GM21737 (cell line): ENCODE measurements around the gene HES4.
A peak's percentile ranks its signal among the peaks of the same experiment; 100 is the strongest.
"Not testable (repeated sequence)": the region's sequence is repeated elsewhere in the genome, so short reads cannot be mapped to it uniquely, and the experiment has no call there.

Experiments used
- ATAC-seq: cut with Tn5 transposase; IDR thresholded peaks from one replicate; pipeline ENCODE4 v1.9.1; 2021; ENCODE audit warnings: mild to moderate bottlenecking, moderate library complexity; ENCODE audit not compliant: unreplicated experiment

Gene HES4

DNA sequence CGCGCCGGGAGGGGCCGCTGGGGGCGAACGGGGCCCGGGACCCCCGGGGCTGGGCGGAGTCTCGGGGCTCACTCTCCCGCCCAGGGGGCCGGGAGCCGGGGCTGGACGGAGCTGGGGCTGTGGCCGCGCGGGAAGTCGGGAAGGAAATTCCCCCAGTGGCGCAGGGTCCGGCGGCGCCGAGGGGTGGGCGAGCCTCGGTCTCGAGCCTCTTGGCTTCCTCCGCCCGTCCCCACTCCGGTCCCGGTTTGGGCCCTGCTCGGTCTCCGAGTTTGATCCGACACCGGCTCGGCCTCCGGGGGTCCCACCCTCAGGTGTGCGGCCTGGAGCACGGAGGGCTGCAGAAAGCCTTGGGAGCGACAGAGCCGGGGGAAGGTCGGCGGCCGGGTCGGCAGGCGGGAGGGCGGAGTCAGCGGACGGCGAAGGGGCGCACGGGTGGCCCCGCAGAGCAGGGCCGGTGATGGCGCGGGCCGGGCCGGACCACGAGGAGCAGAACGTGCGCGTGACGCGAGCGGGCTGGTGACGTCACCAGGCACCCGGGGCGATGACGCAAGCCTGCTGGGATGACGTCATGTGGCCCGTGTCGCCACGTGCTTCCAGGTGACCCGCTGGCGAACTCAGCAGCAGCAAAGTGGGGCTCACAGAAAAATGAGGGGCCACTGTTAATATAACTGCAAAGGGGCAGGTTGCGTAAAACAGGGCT is 610 bp upstream of the HES4 start:
- peak; percentile 19 for ATAC-seq

DNA sequence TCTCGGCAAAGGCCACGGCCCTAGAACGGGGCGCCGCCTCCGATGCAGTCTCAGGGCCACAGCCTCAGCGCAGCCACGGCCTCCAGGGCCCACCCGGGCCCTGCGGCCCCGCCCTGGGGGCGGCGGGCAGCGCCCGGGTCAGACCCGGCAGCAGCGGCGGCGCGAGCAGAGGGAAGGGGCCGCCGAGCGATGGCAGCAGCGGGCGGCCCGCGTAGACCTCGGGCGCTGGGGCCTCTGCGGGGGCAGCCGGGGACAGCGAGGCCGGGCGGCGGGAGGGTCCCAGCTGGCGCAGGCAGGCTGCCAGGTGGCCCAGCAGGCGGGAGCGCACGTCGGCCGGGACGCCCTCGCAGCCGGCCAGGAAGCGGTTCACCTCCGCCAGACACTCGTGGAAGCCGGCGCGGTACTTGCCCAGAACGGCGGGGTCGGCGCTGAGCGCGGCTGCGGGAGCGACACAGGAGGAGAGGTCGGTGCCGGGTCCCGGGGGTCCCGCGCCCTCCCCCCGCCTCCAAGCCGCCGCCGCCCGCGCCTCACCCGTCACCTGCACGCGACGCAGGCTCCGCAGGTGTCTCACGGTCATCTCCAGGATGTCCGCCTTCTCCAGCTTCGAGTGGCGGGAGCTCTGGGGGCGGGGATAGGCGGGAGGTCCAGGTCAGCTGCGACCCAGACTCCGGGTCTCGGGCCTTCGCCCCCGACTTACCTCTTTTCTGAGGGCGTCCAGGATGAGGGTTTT is 737 bp downstream of the HES4 start:
- ATAC-seq: no peak

DNA sequence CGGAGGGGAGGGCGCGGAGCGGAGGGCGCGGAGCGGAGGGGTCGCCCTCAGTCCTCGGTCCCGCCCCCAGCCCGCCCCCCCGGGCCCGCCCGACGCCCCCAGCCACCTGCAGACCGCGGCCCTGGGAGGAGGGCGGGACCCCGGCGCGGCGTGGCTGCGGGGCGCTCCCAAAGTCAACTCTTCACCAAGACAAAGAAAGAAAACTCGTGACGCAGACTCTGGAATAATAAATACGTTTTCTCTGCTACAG is 1.2 kb downstream of the HES4 start:
- ATAC-seq: no peak

DNA sequence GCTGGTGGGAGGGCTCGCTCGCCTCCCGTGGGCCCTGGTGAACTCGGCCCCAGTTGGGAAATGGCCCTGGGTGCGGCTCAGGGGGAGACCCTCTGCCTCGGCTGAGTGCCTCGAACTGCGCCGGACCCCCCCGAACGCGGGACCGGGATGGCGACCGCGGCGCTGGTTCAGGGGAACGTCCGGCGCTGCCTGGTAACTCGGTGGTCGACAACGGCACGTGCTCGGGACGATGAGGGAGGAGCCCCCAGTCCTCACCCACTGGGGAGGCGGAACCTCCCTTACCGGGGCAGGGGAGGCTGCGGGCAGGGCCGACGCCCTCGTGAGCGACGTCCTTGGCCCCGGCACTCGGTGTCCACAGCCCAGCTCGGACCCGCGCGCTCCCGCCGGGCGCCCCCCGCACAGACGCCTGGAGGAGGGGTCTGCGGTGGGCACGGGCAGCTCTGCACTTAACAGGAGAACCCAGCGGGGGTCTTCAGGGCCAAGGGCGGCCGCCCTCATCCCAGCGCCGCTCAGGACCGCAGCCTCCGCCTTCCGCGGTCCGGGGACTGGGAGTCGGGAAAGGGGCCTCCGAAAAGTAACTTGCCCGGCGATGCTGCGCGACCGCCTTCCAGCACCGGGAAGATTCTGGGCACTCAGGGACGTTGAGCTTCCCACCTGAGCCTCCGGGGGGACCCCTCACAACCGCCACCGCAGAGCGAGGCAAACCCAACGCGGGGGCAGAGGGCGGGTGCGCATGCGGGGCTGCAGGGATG is 1.7 kb downstream of the HES4 start:
- ATAC-seq: no peak

DNA sequence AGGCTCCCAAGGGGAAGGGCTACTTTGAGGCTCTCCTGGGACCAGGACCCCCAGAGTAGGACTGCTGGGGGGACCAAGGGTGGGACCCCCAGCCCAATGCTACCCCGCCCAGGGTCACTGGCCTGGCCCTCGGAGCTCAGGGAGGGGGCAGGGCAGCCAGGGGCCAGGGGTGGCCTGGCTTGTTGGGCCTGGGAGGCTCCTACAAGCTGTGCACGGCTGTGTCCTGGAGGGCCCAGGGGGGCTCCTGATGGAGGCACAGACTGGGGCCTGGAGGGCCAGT is 2.2 kb downstream of the HES4 start:
- no peak for ATAC-seq

DNA sequence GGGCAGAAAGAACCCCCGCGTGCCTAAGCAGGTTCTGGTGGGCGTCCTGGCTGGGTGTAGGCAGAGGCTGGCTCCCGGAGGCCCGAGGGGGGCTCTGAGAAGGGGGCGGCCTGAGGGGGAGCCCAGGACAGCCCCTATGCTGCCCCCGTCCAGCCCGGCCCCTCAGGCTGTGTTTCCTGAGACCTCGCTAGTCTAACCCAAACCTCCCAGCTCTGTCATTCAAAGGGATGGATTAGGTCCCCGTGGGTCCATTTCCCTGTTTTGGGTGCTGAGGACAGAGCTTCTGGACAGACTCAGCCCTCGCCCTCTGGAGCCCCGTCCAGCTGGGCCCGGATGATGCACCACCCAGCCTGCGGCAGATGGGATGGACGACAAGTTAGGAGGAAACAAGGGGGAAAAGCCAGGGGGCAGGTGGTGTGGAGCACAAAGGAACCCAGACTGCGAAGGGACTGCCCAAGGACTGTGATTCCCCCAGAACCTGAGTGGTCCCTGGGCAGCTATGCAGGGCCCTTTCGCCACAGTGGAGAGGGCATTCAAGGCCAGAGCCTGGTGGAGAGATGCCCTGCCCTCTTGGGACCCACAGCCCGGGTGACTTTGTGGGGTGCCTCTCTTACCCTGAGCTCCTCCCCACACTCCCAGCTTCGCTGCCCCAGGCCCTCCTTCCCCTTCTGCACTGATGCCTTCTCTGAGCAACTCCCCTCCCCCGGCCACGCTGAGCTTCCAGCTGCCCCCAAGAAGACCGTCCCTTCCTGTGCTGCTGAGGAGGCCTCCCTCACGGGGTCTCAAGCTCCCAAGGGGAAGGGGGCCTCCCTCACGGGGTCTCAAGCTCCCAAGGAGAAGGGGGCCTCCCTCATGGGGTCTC is 2.8 kb downstream of the HES4 start:
- ATAC-seq: no peak

DNA sequence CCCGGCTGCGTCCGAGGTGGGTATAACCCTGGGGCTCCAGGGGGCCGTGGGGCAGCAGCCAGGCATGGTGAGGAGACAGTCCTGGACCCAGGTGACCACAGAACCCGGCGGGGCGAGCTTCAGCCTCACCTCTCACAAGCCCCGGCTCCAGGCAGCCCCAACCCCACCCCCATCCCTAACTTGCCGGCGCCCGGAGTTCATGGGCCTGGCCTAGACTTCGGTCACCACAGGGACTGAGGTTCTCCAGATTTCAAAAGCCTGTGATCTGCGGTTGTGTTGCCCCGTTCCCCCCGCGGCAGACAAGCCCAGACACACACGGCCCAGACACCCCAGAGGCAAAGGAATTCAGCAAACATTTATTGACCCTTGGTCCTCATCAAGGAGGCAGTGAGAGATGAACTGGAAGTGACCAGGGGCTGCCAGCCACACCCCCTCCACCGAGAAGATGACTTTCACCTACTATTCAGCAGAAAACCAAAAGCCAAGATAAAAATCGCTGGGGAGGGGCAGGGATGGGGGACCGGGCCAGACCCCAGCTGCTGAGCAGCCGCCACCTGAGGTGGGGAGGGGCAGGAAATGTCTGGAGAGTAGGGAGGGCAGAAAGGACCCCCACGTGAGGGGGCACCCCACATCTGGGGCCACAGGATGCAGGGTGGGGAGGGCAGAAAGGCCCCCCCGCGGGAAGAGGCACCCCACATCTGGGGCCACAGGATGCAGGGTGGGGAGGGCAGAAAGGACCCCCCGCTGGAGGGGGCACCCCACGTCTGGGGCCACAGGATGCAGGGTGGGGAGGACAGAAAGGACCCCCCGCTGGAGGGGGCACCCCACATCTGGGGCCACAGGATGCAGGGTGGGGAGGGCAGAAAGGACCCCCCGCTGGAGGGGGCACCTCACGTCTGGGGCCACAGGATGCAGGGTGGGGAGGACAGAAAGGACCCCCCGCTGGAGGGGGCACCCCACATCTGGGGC is 3.9 kb downstream of the HES4 start:
- no peak for ATAC-seq

DNA sequence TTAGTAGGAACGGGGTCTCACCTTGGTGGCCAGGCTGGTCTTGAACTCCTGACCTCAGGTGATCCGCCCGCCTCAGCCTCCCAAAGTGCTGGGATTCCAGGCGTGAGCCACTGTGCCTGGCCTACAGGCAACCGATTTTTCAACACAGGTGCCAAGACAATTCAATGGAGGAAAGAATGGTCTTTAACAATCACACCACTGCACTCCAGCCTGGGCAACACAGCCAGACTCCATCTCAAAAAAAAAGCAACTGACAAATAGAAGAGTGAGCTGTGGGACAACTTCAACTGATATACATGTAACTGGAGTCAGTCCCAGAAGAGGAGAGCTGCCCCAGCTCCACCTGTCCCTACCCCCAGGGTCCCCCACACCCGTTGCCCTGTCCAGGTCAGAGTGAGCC is 5.4 kb downstream of the HES4 start:
- ATAC-seq: not testable (repeated sequence)

DNA sequence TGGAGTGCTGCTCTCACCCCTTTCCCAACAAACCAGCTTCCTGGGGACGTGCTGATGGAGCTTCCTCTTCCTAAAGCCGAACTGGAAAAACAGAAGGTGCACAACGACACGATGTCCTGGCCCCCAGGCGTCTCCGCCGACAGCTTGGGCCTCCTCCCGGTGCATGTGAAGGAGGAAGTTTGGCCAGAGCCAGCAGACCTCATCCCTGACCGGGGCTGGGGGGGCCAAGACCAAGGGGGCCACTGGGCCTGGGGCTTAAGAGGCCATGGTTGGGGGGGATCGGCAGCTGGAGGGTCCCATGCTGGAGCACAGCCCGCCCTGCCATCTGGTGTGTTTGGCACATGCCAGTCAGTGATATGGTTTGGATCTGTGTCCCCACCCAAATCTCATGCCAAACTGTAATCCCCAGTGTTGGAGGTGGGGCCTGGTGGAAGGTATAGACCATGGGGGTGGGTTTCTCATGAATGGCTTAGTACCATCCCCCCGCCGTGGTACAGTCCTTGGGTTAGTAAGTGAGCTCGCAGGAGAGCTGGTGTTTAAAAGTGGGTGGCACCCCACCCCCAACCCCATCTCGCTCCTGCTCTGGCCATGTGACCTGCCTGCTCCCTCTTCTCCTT is 6.4 kb downstream of the HES4 start:
- no peak for ATAC-seq

DNA sequence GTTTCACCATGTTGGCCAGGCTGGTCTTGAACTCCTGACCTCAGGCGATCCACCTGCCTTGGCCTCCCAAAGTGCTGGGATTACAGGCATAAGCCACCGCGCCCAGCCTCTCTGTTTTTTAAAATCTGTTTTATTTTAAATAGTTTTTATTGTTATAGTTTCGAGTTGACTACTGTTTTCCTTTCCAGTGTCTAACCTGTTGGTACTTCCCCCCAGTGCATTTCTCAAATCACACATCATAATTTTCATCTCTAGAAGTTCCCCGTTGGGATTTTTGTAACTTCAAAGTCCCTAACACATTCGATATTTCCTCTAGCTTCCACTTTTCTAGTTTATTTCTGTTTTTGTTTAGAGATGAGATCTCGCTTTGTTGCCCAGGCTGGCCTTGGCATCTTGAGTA is 7.5 kb downstream of the HES4 start:
- no peak for ATAC-seq

DNA sequence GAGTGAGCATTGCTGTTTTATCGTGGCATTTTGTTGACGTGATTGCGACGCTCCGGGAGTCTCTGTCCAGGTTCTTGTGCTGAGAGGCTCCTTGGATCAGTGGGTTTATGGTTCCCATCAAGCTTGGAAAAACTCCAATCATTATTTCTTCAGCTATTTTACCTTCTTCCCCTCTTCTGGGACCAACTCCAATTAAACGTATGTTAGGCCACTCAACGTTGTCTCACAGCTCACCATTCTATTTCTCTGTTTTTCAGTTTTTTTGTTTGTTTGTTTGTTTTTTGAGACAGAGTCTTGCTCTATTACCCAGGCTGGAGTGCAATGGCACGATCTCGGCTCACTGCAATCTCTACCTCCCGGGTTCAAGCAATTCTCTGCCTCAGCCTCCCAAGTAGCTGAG is 8.0 kb downstream of the HES4 start:
- ATAC-seq: no peak

DNA sequence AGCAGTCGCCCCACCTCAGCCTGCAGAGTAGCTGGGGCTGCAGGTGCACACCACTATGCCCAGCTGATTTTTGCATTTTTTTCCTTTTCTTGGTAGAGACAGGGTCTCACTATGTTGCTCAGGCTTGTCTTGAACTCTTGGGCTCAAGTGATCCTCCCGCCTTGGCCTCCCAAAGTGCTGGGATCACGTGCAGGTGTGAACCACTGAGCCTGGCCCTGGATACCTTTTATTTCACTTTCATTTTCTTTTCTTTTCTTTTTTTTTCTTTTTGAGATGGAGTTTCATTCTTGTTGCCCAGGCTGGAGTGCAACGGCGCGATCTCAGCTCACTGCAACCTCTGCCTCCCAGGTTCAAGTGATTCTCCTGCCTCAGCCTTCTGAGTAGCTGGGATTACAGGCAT is 8.6 kb downstream of the HES4 start:
- not testable (repeated sequence) for ATAC-seq

DNA sequence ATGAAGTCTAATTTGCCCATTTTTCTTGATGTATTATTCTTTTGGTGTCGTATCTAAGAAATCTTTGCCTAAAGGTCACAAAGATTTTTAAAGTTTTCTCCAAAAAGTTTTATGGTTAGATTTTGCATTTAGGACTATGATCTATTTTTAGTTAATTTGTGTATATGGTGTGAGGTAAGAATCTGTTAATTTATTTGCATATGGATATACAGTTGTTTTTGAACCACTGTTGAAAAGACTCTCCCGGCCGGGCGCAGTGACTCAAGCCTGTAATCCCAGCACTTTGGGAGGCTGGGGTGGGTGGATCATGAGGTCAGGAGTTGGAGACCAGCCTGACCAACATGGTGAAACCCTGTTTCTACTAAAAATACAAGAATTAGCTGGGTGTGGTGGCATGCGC is 11.8 kb downstream of the HES4 start:
- ATAC-seq: not testable (repeated sequence)

DNA sequence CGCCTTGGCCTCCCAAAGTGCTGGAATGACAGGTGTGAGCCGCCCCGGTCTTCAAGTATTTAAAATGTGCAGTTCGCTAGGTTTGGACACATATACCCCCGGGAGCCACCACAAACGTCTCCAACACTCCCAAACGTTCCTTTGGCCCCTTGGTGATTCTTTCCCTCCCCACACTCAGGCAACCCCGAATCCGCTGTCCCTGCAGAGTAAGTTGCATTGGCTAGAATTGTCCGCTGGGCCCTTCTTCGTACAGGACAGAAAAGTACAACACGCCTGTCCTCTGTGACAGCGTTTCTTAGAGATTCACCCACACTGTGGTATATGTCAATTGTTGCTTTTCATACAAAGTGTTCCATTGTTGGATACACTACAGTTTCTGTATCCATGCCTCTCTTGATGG is 14.8 kb downstream of the HES4 start:
- ATAC-seq: no peak

DNA sequence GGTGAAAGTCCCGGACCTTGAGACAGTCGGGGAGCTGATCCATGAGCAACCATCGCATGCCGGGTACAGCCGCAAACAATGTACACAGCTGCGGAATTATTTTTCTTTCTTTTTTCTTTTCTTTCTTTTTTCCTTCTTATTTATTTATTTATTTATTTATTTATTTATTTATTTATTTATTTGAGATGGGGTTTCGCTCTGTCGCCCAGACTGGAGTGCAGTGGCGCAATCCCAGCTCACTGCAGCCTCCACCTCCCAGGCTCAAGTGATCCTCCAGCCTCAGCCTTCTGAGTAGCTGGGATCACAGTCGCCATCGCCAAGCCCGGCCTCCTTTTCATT is 15.5 kb downstream of the HES4 start:
- no peak for ATAC-seq

DNA sequence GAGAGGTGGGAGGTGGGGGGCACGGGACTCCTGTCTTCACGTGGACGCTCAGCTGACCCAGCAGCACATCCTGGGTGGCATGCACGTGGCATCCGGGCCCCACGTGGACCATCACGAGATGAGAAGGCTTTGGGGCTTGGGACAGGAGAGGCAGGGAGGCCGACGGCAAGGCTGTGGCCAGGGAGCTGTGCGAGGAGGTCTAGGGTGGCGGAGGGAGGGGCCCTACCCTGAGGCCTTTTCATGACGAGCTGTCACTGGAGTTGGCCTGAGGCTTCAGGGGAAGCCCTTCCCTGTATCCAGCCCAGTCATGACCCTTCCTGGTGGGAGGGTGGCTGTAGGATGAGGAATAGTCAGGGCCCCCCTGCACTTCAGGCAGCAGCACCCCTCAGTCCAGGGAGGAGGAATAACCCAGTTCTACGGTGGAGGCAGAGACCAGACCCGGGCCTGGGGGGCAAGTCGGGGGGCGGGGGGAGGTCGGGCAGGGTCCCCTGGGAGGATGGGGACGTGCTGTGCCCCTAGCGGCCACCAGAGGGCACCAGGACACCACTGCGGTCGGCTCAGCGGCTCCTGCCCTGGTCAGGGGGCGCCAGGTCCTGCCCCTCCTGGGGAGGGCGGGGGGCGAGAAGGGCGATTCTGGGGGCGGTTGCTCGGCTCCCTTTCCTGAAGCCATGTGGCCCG is 16.0 kb downstream of the HES4 start:
- ATAC-seq: no peak

DNA sequence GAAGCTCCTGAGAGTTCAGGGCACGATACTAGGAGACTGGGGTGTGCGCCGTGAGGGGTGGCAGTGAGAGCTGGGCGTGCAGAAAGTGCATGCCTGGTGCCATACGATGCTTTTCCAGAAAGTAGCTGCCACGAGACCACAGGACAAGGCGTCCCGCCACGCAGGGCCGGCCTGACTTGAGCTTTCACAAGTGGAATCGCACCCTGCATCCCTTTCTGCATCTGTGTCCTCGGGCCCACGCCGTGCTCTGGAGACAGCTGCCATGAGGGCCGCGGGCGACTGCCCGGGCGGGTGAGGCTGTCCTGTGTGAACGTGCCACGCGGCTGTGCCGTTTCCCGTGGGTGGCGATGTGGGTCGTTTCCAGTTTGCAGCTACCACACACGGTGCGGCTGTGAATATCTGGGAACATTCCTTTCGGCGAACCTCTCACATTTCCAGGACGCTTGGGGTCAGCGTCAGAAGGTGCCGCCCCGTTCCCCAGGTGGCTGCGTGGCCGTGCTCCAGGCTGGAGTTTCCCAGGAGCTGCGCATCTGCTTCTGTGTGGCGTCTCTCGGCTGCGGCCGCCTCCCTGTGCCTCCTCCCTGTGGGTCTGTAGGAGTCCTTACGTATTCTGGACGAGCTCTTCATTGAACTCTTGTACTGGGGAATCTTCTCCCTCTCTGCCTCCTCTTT is 17.0 kb downstream of the HES4 start:
- no peak for ATAC-seq

DNA sequence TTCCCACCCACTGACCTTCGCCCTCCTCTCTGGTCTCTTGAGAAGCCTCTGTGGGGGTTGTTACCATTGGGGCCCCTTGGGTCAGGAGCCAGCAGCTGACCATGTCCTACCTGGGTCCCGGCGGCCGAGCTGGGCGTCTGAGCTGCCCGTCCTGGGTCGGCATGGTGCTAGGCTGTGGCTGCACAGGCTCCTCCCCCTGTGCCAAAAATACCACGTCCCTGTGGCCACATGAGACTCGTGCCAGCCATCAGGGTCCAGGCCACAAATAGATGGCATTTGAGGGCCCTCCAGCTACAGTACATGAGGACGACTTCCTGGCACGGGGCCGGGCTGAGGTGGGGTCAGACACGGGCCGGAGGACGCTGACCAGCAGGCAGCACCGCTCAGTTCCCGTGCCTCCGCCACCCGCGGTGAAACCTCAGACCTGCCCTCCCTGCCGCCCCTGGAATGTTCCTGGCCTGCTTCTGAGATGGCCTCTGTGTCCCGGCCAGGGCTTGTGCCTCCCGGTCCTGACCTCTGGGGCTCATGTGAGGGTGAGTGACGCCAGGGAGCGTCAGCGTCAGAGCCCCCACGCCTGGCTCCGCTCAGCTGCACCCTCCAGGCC is 17.8 kb downstream of the HES4 start, which contains the start of gene PERM1:
TSS of gene PERM1 (minus strand) at position 139 of the 604 bp plus-strand sequence. CDS start 1,064 bp downstream, outside the sequence.
- no peak for ATAC-seq
